Neural cell (in vitro differentiated cells): ENCODE results near the gene RNF144B.

ENCODE experiments used
- EZH2 ChIP-seq: fragments of 200-600, 300-800 bp; shearing (Covaris generic), sonication (generic); IDR thresholded peaks from 2 replicates; pipeline ENCODE4 v1.6.1; 2014; ENCODE audit warnings: antibody characterized with exemption, low read length, borderline replicate concordance, mild to moderate bottlenecking; ENCODE audit not compliant: insufficient read depth, poor library complexity, severe bottlenecking
- SMC3 ChIP-seq: fragments of 450-650 bp; conservative IDR thresholded peaks from 2 replicates; pipeline ENCODE4 v1.6.1; 2014; ENCODE audit warnings: antibody characterized with exemption, mild to moderate bottlenecking, moderate library complexity; ENCODE audit not compliant: poor library complexity
- TF ChIP-seq, protein P1 (sequence below): fragments of 450-650 bp; IDR thresholded peaks from 2 replicates; pipeline ENCODE4 v1.5.1; 2014; ENCODE audit warnings: antibody characterized with exemption, mild to moderate bottlenecking, moderate library complexity; ENCODE audit not compliant: poor library complexity, severe bottlenecking

DNA sequence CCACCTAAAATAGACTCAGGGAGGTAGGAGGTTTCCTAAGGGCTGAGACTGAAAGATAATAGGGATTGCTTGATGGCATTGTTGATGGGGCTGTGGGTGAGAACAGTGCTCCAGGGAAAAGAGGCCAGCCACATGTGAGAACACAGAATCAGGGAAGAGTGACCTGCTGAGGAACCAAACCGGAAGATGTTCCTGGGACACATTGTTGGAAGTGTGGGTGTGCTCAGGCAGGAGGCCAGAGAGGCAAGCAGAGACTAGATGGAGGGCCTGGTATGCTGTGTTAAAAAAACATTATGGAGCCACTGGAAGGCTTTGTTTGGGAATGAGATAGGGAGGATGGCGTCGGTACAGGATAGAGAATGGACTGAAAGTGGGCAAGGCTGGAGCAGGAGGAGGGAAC, 23.3 kb downstream of the RNF144B start:
- TF ChIP-seq SMC3 (no peak), EZH2 (no peak)
- TF ChIP-seq, protein P1, sequence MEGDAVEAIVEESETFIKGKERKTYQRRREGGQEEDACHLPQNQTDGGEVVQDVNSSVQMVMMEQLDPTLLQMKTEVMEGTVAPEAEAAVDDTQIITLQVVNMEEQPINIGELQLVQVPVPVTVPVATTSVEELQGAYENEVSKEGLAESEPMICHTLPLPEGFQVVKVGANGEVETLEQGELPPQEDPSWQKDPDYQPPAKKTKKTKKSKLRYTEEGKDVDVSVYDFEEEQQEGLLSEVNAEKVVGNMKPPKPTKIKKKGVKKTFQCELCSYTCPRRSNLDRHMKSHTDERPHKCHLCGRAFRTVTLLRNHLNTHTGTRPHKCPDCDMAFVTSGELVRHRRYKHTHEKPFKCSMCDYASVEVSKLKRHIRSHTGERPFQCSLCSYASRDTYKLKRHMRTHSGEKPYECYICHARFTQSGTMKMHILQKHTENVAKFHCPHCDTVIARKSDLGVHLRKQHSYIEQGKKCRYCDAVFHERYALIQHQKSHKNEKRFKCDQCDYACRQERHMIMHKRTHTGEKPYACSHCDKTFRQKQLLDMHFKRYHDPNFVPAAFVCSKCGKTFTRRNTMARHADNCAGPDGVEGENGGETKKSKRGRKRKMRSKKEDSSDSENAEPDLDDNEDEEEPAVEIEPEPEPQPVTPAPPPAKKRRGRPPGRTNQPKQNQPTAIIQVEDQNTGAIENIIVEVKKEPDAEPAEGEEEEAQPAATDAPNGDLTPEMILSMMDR = no peak
